ENCODE data around the gene ACRV1.

- no peak for TF ChIP-seq TEAD4 (IDR thresholded peaks at IDR 0.05)
- TF ChIP-seq ZBTB7A (IDR thresholded peaks at IDR 0.05; ENCODE audit: low read depth) = no peak
- no peak for TF ChIP-seq CREB1 (IDR thresholded peaks at IDR 0.05; ENCODE audit: low read depth)
- TF ChIP-seq CEBPB (IDR thresholded peaks at IDR 0.05) = no peak
- no peak for TF ChIP-seq FOXM1 (IDR thresholded peaks at IDR 0.05; ENCODE audit: borderline replicate concordance, low read depth)
- no peak for TF ChIP-seq EP300 (IDR thresholded peaks at IDR 0.05; ENCODE audit: borderline replicate concordance)
- no peak for TF ChIP-seq NFIC (IDR thresholded peaks at IDR 0.05)
- no peak for TF ChIP-seq TAF1 (IDR thresholded peaks at IDR 0.05; ENCODE audit: low read depth)
Observed at GRCh38 chr11:125623064-125623463, 57.6 kb downstream of the ACRV1 start.
